Endometrium (tissue), 2 donors: ENCODE results near the gene KRT38.
A peak's percentile ranks its signal among the peaks of the same experiment; 100 is the strongest.
"Not testable (repeated sequence)": the region's sequence is repeated elsewhere in the genome, so short reads cannot be mapped to it uniquely, and the experiment has no call there.

ENCODE experiments used
- FAIRE-seq: peaks from 2 replicates; lab custom pipeline; 2012; peaks lifted over from hg19 to GRCh38; lab: Jason Lieb, UNC
- donor health status: control.
- donor health status: control.

Gene KRT38

DNA sequence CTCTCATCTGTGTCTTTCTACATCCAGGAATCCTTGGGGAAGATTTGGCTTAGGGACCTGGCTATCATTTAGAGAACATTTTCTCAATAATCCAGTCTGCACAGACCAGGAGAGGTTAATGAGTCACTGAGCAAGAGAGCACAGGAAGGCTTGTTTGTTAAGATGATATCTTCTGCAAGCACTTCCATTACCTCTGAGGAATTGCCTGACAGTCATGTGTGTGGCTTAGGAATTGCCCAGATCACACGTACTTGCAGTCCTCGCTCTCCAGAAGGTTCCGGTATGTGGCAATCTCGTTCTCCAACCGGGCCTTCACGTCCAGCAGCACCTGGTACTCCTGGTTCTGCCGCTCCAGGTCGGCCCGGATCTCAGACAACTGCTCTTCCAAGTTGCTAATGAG is 19.7 kb downstream of the KRT38 start:
- FAIRE-seq: no peak

DNA sequence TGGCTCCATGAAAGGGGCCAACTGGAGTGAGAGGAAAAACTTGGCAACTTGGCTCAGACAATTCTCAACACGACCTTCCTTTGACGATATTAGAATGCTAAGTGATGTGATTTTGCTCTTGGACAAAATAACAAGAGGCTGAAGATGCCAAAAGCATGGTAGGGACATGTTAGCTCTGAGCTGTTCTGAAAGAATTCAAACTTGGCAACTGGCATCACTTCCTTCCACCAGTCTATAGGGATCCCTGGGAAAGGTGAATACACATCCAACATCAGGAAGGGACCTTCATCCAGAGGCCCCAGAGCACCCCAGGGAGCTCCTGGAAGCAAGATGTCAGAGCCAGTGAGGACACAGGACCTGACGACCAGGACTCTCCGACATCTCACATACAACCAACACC is 20.6 kb downstream of the KRT38 start:
- no peak for FAIRE-seq

DNA sequence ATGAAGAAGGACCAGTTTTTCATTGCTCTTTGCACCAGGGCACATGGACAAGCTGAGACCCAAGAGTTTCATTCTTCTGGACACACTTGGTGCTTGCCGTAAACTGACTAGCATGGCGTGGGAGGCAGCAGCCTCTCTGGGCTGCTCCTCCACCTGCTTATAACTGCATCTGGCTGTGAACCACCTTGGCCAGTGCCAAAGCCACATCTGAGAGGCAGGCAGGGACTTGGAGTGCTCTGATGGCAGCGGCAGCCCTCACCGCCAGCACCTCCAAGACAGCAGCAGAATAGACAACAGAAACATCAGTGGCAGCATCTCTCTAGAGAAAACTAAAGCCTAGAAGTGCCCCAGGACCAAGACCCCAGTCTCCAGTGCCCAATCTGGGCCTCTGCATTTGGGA is 21.1 kb downstream of the KRT38 start:
- no peak for FAIRE-seq

DNA sequence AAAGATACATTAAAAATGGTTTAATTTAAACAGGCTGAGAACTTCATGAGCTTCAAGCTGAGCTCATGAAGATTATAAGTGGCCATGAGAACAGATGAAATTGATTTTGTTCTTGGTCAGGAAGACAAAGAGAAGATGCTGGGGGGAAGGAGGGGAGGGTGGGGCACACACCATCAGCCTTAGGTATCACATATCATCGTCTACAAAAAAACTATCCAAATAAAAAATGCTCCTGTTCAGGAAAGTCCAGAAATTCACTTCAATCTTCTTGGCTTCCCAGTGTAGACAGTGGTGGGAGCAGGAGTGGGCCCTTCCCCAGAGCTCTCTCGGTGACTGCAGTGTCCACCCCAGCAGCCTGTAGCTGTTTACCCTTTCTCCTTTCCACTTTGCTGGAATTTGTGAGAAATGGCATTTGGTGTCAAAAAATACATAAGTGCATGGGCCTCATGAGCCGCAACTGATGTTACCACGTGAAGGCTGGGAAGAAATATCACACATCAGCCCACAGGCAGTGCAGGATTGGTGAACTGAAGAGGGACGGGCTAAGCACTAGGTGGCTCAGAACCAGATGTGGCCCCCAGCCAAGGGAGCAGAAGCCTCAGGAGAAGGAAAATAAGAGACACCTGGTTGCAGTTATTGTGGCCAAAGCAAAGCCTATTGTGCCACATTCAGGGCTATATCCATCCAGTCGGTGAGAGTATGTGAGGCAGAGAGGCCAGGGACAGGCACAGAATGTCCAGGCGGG is 22.5 kb downstream of the KRT38 start:
- no peak for FAIRE-seq

DNA sequence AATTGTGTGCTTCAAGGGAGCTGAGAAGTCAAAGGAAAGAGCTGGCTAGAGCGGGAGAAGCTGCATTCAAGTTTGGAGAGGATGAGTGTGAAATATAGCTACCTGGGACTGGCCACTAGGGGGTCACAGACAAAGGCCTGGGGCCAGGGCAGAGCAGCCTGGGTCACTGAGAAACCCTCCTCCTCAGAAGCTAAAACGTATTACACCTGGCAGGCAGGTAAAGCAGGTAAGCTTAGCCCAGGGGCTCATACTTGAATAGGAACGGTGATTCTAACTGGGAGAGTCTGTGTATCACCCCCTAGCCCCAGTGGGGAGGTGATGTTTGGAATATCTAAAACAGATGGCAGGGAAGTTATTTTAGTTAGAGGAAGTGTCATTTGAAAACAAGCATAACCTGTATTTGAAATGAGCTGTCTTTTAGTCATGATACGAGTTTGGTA is 23.2 kb downstream of the KRT38 start:
- peak; percentile 86 for FAIRE-seq

DNA sequence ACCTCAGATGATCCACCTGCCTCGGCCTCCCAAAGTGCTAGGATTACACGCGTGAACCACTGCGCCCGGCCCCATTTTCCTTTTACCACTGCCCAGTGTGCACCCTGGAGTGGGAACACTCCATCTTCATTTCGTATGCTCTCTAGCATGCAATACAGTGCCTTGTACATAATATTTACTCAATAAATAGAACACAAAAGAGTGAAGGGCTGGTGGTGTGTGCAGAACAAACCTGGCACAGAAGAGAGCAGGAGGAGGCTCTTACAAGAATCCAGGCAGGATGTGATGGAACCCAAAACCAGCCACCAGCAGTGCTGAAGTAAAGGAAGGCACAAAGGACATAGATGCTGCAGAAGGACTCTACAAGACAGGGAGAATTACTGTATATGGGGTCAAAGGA is 23.7 kb downstream of the KRT38 start:
- FAIRE-seq: no peak

DNA sequence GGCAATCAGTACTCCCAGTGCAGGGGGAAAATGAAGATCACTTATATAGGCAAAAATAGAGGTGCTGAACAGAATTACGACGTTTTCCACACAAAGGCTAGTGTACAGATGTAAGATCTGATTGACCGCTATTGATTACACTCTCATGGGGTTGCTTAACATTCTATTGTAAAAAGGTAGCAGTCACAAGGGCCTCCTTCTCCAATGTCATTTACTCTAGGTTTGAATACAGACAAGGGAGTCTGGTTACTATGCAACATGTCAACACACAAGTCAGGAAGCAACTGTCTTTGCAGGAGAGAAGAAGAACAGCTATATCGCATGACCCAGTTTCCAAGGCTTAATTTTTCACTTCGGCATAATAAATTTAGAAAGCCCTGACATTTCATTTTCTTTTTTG is 24.3 kb downstream of the KRT38 start:
- peak; percentile 64 for FAIRE-seq

DNA sequence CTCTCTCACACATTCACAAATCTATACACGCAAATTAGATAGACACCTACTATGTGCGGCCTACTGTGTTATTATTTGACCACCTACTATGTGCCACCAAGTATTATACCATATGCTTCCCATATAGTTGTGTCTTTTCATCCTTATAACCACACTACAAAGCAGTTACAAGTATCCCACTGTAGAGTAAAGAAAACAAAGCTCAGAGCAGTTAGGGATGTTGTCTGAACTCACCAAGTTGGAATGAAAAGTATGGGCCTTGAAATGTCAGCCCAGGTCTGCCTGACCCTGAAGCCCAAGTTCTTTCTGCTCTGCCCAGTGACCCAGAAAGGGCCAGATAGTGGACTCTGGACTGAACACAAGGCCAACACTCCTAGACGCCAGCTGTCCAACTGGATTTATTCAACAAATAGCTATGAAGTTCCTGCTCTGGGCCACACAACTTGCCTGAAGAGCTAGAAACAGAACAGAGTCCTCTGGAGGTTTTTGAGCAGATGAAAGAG is 24.9 kb downstream of the KRT38 start:
- peak; percentile 99 for FAIRE-seq

DNA sequence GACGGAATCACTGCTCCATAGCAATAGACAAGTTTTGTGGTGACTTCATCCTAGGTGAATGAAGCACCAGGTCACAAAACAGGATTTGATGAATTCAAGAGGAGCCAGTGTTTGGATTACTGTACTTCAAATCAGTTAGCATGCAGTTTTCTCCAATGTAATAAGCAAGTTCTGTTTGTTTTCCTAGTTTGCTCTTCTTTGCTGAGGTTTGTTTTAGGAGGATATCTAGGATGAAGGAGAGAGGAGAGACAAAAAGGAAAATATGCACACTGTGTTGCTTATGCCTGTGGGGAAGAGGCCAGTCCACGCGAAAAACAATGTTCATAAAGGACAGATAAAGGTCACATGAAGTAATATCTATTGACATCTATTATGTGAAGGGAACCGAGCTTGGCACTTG is 25.4 kb downstream of the KRT38 start:
- no peak for FAIRE-seq

DNA sequence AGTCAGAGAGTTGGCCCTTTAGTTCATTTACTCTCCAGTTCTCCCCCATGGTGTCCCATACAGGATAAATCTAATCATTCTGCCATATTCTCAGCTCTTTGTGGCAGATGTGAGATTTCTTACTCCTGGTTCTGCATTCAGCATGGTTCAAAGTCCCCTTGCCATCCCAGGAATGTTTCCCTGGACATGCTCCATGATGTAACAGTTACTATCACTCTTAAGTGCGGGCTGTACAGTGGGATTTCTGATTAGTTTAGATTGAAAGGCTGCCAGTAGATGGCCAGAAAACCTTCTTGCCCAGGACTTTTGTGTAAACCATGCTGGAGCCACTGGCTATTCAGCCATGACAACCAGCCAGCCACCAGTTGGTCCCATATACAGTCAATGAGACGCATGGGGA is 26.8 kb downstream of the KRT38 start:
- no peak for FAIRE-seq

DNA sequence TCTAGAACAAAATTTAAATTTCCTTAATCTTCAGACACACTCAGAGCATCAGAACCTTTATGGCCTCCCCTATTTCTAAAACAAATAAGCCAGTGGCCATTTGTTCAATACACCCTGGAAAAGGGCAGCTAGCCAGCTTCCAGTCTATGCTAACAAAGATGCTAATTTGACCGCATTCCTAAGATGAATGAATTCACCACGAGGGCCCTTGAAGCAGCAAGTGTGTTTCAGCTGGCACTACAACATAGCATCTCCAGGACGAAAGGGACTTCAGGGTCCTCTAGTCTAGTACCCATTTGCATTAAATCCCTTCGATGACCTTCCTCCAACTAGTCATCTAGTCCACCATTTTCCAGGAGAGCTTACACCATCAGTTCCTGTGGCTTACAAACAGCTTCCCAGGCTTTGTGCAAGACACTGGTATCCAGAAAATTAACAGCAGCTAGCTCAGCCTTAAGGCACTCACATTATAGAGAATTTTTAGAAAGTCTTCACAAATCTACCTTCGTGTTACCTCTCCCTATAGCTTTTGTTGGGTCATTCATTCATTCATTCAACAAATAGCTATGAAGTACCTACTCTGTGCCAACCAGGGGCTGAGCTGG is 27.3 kb downstream of the KRT38 start:
- FAIRE-seq: no peak

DNA sequence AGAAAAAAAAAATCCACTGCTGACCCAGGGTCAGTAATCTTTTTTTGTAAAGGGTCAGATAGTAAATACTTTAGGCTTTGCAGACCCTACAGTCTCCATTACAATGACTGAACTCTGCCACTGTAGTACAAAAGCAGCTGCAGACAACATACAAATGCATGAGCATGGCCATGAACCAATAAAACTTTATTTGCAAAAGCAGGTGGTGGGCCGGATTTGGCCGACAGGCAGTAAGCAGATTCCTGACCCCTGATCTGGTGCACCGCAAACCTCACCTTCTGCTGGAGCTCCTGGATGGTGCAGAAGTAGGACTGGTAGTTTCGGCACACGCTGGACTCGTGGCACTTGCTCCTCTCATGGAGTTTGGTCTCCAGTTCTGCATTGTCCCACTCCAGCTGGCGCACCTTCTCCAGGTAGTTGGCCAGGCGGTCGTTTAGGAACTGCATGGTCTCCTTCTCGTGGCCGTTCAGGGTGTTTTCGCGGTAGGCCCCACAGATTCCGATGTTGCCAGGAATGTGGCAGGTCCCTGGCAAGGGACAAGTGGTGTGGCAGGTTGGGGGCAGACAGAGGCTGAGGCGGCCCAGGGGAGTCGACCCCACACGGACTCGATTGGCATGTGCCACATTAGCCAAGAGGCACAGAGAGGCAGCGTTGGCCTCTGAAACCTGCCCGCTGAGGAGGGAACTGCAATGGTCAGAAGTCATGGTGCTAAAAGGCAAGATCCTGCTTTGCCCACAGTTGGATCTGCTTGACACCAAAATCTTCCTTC is 29.5 kb downstream of the KRT38 start:
- no peak for FAIRE-seq

DNA sequence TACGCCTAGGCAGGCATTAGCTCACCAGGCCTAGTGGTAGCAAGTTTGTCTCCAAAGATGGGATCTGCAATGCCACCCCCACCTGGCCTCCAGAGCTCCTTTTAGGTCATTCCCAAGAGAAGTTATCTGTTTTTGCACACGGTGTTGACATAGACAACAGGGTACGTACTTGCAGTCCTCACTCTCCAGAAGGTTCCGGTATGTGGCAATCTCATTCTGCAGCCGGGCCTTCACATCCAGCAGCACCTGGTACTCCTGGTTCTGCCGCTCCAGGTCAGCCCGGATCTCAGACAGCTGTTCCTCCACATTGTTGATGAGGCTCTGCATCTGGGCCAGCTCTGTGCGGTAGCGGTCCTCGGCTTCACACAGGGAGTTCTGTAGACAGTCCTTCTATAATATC is 33.6 kb downstream of the KRT38 start:
- FAIRE-seq: no peak

DNA sequence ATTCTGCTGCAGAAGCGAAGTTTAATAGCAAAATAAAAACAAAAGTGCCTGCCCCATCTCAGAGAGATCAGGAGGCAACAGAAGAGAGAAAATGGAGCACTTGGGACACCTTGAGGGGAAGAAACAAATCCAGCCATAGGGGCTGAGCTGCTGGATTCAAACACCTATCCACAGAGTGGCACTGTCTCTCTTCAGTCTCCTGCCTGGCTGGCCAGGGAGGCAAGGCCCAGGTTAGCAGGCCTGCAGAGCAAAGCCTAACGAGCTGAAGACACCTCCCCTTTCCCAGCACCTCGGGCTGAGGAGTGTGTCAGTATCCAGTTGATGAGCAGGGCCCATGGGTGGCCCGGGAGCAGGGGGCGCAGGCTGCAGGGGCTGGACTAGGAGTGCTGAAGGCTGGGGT is 34.6 kb downstream of the KRT38 start:
- no peak for FAIRE-seq

DNA sequence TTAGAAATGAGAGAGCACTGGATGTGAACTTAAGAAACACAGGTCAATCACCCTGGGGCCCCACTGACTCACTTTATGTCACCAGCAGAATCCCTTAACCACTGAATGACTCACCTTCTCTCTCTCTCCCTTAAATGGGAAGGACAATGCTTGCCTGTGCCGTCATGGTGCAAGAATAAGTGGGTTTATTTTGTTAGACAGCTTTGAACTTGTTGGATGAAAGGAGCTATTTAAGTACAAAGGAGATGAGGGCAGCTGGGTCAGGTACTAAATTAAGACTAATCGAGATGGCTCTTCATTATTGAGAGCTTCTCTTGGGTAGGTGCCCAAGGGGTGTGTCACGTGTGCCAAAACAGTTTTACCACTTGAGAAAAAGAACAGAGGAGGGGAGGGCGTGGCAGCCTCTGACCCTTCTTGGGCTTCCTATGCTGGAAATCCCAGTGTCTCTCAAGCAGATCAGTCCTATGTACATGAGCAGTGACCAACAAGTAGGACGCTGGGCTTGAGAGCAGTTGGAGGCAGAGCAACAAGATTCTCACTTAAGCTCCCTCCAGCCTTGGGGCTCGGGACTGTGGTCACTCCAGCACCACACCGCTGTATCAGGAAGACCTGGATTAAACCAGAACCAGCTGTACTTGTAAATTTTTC is 36.6 kb downstream of the KRT38 start:
- no peak for FAIRE-seq

DNA sequence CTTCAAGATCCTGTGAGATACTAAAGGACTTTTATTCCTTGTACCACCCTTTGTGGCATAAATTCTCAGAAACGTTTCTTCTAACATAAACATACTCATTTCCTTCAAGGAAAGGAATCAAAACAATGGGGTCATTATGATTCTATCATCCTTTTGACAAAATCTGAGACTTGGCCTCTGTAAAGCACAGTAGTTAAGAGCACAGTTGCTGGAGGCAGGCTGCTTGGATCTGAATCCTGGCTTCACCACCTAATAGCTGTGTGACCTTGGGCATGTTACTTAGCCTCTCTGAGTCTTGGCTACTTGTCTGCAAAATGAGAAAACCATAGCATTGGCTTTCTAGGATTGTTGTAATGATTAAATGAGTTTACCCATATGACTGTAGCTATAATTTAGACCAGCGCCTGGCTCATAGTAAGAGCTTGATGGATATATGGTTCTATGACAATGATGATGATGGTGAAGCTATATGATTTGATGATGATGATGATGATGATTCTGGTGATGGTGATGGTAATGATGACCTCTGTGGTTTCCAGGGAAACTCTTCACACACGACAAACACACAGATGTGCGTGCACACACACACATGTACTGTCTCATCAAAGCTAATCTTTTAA is 37.3 kb downstream of the KRT38 start:
- no peak for FAIRE-seq

DNA sequence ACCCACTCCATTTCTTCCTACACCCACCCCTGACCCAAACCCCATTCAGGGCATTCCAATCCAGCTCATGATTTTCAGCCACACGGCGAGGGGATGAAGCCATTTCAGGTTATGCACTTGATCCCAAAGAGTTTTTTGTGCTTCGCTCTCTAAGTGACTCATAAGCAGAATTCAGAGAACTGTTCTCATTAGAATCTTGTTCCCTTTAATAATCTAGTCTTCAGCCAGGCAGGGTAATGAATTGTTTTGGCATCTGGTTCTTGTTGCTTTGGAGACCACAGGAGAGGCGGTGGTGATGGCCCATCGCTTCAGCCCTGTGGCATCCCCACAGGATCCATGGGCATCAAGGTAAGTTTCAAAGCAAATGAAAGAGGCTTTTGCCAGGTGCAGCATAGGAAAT is 38.6 kb downstream of the KRT38 start:
- no peak for FAIRE-seq

DNA sequence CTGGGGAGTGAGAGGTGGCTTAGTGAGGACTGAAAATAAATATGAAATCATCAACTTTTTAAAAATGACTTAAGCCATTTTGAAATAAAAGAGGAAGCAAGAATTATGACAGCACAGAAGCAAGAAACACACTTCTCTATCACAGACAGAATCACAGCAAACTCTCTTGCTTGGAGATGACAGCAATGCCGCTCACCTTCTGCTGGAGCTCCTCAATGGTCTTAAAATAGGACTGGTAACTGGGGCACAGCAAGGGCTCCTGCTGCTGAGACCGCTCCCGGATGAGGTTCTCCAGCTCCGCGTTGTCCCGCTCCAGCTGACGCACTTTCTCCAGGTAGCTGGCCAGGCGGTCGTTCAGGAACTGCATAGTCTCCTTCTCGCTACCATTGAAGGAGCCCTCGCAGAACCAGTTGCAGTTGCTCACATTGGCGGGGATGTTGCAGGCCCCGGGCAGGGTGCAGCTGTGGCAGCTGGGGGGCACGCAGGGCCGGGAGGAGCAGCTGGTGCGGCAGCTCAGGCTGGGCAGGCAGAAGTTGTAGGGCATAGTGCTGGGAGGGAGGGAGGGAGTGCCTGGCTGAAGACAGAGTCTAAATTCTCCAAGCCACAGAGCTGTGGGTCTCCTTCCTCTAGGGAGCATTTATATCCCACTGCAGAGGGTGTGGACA is 43.7 kb downstream of the KRT38 start, which contains the start of gene KRT31:
TSS of gene KRT31 (minus strand) at position 613 of the 665 bp plus-strand sequence. CDS start at position 544, 69 bp downstream.
- FAIRE-seq: no peak

DNA sequence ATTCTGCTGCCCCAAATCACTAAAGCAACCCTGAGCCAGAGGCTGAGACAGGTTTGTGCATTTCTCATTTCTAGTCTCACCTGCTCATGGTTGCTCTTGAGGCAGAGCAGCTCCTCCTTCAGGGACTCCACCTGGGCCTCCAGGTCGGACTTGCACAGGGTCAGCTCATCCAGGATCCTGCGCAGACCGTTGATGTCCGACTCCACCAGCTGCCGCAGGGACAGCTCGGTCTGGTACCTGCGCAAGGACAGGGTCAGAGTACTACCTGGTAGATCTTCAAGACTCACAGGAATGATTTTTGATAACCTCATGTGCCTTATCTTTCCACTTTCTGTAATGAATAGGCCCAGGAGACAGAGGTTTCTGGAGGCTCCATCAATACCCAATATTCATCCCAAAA is 44.4 kb downstream of the KRT38 start:
- FAIRE-seq: no peak

DNA sequence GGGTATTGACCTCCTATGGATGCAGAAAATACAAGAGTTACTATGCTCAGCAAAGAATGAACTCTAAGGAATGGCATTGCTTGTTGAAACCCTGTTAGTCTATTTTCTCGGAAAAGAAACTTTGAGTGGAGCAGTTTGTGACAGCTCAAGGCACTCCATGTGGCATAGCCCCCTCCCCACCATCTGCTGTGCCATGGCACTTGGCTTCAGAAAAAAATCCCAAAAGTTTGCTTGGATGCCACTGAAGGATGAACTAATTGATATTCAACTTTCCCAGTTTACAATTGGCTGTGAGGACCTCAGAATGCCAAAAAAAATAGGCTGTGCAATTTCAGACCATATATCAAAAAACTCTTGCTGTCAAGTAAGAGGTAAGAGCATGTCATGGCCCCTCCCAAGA is 45.2 kb downstream of the KRT38 start:
- FAIRE-seq: no peak

DNA sequence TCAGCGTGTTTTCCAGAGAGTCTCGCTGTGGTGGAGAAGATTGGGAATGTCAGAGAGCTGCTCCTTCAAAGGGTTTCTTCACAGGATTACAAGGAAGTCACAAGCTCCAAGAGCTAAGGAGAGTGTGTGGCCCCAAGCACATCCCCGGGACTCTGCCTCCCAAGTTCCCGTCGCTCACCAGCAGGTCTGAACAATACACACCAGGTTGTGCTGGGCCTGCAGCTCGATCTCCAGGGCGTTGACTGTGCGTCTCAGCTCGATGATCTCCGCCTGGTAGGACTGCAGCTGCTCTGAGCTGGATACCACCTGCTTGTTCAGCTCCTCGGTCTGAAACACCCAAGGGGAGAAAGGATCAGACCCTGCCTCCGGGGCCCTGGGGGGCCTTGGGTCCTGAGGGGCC is 45.7 kb downstream of the KRT38 start:
- FAIRE-seq: not testable (repeated sequence)
